GM18508 (cell line): ENCODE results near the gene AFTPH.
"Not testable (repeated sequence)": the region's sequence is repeated elsewhere in the genome, so short reads cannot be mapped to it uniquely, and the experiment has no call there.

Source experiments
- ATAC-seq: cut with Tn5 transposase; IDR thresholded peaks from one replicate; pipeline ENCODE4 v1.9.1; 2021; ENCODE audit warnings: moderate number of reproducible peaks; ENCODE audit not compliant: insufficient read depth, unreplicated experiment

The AFTPH gene

GRCh38 chr2:64492821-64493220, 31.3 kb upstream of the AFTPH start:
- no peak for ATAC-seq

GRCh38 chr2:64493788-64494187, 30.3 kb upstream of the AFTPH start:
- no peak for ATAC-seq

DNA sequence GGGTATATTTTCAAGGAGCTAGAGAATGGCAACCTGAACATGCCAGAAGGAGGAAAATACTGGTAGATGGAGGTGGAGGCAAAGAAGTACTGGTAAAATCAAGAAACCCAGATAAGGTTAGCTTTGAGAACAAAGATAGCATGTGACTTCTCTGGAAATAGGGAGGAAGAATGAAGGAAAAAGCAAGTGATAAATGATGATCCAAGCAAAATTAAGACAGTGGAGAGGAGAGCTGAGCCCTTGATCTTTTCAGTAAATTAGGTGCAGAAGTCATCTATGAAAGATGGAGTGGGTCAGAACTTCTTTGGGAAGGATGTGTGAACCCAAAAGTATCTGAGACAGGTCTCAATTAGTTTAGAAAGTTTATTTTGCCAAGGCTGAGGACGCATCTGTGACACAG, 25.7 kb upstream of the AFTPH start:
- ATAC-seq, result no peak

GRCh38 chr2:64500549-64500948, 23.6 kb upstream of the AFTPH start:
- ATAC-seq, result no peak

DNA sequence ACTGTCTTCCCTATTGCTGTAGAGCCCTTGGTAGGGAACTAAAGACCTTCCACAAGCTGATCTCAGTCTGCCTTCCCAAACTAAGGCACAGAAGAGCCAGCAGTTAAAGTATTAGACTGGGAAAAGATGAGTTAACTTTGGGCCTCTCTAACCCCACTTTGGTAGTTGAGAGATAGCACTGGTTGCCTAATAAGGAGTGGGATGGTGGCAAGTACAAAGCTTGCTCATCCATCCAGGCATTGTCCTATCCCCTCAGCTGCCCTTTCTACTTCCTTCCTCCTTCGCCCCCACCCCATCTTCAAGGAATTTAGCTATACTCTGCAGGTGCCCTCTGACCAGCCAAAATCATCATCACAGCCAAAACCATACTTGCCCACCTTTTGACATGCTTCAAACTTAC, 22.2 kb upstream of the AFTPH start:
- ATAC-seq, result no peak

GRCh38 chr2:64502860-64503259, 21.3 kb upstream of the AFTPH start:
- no peak for ATAC-seq

GRCh38 chr2:64504774-64505720, 19.1 kb upstream of the AFTPH start:
- ATAC-seq, result no peak

DNA sequence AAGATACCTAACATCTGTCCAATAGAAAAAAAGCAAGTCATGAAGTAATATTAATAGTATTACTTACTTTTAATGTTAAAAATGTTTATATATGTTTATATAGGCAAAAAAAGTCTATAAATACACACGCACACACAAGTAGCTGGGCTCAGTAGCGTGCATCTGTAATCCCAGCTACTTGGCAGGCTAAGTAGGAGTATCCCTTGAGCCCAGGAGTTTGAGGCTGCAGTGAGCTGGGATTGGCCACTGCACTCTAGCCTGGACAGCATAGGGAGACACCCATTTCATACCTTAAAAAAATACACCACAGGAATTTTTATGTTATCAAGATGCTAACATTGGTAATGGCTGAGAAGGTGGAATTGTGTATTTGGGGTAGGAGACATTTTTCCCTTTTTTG, 17.4 kb upstream of the AFTPH start:
- no peak for ATAC-seq

GRCh38 chr2:64514008-64514407, 10.1 kb upstream of the AFTPH start:
- ATAC-seq, result no peak

DNA sequence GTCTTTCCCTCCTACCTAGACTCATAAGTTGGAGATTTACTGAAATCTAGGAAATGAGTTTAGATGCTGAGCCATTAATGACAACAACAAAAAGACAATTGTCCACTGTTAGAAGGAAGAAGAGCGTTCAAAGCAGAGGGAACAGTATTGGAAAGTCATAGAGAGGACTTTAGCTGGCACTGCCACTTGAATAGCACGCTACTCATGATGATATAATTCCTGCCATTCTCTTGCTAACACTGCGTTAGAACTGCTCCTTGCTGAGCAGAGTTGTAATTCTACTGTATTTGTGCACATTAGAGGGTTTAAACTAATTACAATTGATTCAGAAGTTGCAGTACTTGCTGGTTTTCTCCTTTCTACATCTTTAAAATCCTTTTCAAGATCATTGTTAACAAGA, 9.0 kb upstream of the AFTPH start:
- no peak for ATAC-seq

GRCh38 chr2:64516651-64517510, 7.2 kb upstream of the AFTPH start:
- ATAC-seq, result no peak

- ATAC-seq, result no peak
Measured at GRCh38 chr2:64517511-64517884, 6.6 kb upstream of the AFTPH start.

- ATAC-seq, result no peak
Measured at GRCh38 chr2:64522843-64523428, 1.2 kb upstream of the AFTPH start.

GRCh38 chr2:64524604-64525316, 632 bp downstream of the AFTPH start:
- ATAC-seq, result no peak

DNA sequence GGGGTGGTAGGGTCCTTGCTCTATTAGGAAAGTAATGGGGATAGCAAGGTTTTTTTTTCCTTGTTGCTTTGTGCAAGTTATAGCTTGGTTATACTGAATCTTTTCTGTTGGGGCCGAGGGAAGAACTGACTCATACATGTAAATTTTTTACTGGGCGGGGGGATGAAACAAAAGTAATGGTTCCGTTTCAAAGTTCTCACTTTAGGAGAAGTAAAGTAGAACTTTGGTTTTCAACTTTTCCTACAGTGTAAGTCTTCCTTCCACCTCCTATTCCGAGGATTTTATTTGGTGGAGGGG, 1.1 kb downstream of the AFTPH start:
- ATAC-seq, result no peak

GRCh38 chr2:64526034-64526433, 1.9 kb downstream of the AFTPH start:
- no peak for ATAC-seq

DNA sequence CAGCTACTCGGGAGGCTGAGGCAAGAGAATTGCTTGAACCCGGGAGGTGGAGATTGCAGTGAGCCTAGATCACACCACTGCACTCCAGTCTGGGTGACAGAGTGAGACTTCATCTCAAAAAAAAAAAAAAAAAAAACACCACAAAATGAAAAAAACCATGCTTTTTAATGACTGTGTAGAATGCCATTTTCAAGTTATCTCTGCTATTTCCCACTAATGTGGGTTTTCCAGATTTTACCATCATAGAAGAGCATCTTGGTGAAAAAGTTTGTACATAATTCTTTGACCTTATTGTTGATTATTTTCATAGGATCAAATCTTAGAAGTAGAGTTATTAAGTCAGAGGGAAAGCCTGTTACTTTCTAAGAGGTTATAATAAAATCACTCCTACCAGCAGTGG, 6.8 kb downstream of the AFTPH start:
- ATAC-seq, result not testable (repeated sequence)

DNA sequence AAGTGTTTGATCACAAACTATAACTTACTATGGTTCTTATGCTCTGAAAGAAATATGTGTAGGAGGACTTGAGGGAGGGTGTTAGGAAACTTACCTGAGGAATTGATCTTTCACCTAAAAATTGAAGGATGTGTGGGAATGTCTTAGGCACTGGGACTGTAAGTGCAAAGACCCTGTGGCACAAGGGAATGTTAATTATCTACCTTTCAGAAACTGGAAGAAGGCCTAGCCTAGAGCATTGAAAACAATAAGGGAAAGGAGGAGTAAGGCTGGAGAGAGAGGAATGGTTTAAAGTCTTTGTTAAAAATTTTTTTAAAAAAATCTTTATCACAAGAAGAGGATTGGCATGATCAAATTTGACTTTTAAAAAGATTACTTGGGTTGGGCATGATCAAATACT, 7.9 kb downstream of the AFTPH start:
- no peak for ATAC-seq

GRCh38 chr2:64533882-64534281, 9.8 kb downstream of the AFTPH start:
- ATAC-seq, result no peak

- no peak for ATAC-seq
Measured at GRCh38 chr2:64534363-64534762, 10.2 kb downstream of the AFTPH start.

GRCh38 chr2:64535024-64535423, 10.9 kb downstream of the AFTPH start:
- ATAC-seq, result no peak
